Hematopoietic multipotent progenitor cell treated with erythropoietin and hydrocortisone succinate and interleukin-3 and kit ligand, for 17 days (in vitro differentiated cells): ENCODE results near the gene FAM120B.

Source experiments
- DNase-seq: peaks from one replicate; pipeline ENCODE4 v3.0.0-alpha.2; 2015; ENCODE audit warnings: low spot score

The FAM120B gene

DNA sequence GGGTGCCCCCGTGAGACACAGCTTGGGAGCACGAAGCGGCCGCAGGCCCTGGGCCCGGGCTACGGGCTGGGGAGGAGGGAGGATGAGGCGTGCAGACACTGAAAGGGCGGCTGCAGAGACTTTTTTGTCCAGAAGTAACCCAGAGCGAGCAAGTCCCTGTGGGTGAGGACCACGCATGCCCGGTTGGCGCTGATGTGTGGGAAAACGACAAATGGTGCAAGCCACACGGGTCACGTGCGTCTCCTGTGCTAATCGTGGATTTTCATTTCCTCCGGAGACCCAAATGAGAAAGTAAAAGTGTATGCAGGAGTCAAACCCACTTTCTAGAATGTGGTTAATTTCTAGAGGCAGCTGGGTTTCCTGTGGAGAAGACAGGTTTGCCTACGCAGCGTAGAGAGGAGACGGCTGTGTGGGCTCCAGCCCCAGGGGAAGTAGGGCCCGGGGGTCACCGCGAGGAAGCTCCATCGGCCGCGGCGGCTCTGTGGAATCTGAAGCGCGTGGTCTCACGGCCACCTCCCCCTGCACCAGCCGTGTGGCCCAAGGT, 34.7 kb upstream of the FAM120B start:
- DNase-seq = no peak

DNA sequence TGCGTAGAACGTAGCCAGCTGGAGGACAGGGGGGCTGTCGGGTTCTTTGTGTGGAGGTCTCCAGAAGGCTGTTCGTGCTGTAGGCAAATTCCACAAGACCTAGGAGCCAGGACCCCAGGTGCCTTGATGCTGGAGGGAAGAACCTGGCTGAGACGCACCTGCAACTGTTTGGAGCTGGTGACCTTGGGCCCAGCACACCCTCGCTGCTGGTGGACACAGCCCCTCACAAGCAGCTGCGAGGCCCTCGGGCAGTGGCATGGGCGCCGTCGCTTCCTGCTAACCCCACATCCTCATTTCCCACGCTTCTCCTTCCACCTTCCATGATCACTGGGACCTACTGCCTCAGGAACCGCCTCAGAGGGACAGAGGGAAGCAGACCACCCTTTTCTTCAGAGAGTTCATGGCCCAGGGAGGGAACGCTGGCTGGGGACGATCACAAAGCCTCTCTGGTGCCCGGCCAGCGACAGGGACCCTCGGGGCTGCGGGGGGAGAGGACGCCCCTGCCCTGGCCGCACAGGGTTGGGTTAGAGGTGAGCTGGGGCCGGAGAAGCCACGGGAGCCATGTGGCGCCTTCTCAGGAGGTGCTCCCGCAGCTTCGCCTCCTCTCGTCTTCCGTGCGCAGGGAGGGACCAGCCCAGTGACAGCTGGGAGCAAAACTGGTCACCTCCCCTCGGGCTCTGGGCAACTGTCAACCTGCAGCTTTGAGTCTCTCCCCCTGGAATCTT, 34.1 kb upstream of the FAM120B start:
- no peak for DNase-seq

DNA sequence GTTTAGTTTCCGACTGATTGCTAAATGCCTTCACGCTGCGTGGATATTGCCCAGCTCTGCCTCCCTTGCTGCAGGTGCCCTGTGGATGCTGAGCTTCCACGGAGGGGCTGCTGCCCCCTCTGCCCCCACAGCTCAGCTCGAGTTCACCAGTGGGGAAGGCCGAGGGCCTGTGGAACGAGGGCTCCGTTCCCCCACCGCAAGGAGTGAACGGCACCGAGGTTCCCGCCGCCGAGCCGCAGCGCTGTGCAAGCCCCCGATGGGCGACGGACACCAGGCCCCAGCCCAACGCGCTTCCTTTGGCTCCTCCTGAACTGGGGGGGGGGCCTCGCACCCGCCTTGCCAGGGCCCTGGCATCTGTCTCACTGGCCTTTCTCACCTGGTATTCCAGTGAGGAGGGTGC, 33.4 kb upstream of the FAM120B start:
- no peak for DNase-seq

DNA sequence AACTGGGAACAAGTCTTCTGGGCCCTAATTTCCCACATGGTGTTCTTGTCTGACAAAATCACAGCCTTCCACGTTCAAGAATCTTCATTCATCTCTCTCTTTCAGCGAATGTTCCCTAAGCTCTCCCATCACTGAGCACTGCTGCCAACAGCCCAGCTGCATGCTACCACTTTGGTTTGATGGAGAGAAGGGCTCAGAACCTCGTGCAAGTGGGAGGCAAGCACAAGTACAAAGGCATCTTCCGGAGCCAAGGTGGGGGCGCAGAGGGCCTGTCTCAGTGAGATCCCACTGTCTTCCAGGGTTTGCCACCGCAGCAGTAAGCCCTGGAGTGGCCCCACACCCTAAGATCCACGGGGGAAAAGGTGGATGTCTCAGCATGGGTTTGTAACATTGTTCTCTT, 32.9 kb upstream of the FAM120B start:
- DNase-seq = no peak

DNA sequence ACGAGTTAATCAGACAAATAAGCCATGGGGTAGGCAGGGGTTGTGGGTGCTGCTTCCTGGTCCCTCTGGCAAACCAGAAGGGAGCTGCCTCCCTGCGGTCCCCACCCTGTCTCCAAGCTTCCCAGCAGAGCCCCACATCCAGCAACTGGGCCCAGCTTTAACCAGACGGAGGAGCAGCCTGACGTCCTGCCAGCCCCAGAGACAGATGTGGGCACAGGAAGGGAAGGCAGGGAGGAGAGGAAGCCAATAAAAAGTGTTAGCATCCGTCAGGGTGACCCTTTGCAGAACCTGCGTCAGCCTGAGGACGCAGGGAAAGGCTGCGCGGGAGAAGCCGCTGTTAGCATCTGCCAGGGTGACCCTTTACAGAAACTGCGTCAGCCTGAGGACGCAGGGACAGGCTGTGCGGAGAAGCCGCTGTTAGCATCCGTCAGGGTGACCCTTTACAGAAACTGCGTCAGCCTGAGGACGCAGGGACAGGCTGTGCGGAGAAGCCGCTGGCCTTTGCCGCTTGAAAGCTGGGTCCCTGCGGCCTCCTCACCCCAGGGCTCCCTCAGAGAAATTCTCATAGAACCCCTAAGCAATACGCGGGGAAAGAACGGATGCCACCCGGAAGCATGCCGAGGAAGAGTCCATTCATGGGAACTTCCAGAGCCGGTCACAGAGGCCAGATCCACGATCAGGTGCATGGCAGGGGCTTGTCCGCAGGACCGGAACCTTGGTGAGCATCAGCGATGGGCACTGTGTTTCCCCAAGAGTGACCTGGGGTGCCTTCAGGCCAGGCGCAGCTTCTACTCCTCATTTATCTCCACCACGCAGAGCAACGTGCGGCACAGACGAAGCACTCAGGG, 31.6 kb upstream of the FAM120B start:
- DNase-seq = no peak

DNA sequence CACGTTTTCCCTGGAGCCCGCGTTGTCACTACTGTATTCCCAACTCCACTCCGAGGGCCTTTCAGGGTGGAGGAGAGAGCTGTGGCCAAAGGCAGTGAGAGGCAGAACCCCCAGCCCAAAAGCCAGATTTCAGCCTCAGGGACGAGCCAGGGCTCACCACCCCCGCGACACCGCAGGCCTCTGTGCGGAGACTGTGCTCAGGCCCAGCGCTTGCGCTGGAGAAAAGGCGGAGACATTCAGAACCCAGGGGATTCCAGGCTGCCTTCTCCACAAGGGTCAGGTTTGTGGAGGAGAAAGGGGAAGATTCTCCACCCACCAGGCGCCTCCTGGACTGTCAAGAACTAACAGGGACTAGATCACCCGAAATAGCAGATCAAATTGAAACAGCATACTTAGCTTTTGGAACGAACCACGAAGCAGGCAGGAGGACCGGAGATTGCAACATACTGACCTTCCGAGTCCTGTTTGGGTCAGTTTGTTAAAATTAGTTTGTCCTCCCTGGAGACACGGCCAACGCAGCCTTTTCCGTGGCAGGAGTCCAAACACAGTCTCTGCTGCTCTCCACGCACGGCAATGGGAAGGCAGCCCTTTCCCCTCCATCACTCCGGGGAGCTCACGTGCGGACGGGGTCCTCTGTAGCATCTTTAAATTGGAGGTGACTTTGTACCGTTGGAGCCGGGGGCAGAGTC, 30.0 kb upstream of the FAM120B start:
- DNase-seq = no peak

DNA sequence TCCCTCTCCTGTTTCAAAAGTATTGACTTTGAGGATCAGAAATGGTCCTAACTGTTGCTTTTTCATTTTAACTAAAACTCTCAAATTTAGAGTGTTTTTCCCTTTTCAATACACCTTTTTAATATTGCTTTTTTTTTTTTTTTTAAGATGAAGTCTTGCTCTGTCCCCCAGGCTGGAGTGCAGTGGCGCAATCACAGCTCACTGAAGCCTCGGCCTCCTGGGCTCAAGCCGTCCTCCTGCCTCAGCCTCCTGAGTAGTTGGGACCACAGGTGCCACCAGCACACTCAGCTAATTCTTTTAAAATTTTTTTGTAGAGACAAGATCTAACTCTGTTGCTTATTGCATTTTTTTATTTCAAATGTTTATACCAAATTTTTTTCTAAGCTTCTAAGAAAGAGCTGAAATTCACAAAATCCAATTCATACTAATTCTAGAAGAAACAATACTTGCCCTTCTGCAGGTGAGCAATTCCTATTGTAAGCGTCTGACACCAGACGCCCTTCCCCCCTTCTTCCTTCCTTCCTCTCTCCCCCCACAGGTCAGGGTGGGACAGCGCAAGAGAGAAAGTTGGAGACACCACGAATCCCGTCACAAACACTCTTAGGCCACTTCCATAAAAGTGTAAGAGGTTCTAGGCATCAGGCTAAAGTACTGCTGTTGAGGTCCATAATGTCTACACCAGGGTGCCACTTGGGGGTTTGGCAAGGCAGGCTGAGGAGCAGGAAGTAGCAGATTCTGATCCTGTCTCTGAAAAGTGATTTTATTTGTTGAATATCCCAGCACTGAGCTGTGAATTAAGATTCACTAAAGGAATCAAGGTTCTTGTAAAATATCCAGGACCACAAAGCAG, 28.4 kb upstream of the FAM120B start:
- no peak for DNase-seq

DNA sequence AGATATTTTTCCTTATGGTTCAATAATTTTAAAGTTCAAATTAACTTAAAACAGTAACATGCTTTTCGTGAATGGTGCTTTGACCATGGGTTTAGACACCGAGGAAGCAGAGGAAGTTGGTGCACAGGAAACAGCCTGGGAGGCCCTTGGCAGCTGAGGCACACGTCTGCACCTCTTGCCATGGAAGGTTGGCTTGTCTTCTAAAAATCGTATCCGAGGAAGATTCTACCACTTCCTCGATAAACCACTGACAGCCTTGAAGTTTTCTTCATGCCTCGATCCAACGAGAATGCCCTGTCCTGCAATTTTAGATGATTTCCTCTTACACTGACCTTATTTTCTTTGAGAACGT, 27.8 kb upstream of the FAM120B start:
- no peak for DNase-seq

DNA sequence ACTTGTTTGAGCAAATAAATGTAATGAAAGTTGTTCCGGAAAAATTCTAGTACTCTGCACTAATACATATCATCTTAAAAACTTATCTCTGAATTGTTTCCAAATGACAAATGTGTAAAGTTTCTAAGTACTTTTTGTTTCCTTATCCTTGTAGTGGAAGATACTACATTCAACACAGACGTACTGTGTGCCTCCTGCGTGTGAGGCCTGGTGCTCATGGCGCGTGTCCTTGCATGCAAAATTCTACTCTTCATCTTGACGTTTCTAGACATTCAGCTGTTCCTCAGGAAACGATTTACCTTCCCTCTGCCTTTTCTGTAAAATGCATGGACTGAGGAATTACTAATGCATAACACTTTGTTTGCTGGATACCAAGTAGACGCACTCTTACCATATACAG, 27.1 kb upstream of the FAM120B start:
- DNase-seq = no peak

DNA sequence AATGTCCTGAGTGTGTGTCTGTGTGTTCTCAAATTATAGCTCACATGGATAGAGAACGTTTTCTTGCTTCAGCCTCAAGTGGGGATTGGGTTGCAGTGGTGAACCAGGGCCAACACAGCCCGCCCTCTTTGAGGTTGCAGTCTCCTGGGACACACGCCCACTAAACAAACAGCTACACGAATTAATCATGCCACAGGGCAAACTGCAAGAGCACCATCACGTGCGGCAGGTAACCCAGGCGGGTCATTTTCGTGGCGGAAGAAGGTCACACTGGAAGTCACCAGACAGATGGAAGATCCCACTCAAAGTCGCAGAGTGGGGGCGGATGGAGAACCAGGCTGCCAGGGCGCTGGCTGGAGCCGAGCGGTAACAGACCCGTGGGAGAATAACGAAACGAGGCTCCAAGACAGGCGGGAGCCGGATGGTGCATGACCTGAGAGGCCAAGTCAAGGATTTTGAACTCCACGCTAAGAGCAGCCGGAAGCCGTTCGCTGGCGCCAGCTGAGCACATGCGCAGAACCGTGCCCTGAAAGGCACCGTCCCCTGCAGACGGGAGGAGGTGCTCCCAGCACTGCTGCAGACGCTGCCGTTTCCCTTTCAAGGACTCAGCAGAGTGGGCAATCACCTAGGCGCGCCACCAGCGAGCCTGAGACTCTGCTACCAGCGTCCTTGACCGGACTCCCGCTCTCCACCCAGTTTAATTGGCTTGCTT, 26.4 kb upstream of the FAM120B start:
- DNase-seq = no peak

DNA sequence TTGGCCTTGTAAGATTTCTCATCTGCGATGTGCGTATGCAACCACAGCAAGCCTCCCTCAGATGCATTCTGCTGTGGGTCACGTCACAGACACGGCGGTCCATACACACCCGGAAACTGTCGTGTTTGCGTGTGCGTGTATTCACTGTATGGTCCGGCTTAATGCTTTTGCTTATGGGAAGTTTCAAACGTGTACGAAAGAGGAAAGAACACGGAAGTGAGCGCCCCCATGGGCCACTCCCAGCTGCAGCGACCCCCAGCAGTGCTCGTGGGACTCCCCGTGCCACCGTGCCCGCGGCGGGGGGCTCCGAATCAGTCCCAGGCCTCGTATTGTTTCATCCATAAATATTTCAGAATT, 25.9 kb upstream of the FAM120B start:
- DNase-seq = no peak

DNA sequence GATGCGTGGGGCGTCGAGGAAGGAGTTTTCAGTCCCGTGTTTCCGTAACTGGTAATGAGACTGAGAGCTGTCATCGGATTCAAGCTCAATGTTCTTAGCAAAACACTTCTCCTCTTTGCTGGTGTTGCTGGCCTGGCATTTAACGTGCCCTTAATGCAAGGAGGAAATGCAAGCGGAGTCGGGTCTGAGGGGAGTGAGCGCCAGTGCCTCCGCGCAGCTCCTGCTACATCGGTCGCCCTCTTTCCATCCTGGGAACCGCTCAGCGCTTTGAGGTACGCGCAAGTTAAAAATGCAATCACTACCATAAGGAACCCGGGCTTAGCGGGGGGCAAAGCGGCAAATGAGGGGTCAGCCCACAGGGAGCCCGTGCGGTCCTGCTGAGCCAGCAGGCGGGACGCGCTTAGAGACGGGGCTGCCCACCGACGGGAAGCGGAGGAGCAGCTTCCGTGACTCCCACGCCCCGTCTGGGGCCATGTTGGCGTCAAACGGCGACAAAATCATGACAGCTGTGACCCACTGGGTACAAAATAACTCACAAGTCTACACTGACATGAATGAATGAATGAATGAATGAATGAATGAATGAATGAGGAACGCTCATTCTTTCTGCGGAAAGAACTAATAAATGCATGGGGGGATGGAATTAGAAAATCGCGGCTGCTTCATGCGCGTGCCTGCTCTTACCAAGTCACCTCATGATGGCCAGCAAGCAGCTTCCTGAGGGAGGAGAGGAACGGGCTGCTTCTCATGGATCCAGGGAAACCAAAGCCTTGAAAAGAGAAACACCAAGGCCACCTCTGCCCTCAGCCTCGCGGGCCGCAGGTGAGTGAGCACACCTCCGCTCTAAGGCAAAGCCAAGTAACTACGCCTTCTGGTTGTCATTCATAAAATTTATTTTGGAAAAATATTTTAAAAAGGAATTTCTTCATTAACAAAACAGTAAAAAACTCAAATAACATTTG, 24.9 kb upstream of the FAM120B start:
- DNase-seq = no peak

DNA sequence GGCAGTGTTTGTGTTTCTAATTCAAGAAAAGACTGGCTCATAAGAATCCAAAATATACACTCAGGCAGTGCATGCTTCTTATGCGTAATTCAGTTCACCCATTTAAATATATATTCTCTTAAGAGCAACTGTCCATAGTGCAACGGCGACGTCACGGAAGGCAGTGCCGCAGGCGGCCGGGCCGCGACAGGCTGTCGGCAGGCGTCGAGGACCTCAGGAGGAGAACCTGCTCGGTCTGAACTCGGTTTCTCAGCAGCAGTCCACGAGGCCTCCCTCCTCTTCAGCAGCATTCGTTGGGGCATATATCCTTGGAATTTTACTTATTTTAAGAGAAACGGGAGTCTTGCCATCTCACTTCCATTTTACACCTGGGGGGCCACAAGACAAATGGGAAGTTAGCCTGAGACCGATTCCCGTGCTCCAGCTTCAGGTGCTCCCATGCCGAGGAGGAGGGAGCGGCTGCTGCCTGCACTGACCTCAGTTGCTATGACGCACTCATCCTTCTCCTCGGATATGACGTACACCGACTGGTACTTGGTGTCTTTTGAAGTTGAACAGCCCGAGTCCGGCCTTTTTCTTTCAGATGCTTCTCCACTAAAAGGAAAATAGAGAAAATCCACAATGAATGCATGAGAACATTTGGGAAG, 23.9 kb upstream of the FAM120B start:
- no peak for DNase-seq

DNA sequence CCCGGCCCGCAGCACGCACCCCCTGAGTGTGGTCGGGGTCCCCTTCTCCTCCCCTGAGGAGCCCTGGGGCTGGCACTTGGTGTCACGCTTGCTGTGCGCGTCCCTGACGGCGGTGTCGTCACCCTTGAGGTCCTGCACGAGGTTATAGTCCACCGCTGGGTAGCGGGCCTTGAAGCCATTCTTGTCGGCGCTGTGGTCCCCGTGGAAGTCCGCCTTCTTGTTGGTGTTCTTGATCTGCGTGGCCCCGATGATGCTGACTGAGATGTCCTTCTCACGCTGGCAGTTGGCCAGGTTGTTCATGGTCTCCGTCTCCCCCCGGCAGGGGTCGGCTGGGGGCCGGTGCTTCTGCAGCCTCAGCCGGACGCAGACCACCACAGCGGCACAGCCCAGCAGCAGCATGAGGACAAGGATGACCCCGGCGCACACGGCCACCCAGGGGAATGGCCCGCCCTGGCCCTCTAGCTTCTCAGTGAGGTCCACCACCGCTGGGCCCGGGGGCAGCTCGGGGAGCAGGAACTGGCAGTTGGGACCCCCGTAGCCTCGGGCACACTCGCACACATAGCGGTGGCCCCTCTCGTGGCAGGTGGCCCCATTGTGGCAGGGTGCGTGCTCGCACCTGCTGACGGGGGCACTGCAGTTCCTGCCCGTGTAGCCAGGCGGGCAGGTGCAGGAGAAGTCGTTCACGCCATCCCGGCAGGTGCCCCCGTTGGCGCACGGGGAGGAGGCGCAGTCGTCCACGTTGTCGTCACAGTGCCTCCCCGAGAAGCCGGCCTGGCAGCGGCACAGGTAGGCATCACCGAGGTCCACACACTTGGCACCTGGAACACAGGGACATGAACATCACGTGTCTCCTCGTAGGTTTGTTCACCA, 23.1 kb upstream of the FAM120B start:
- no peak for DNase-seq

DNA sequence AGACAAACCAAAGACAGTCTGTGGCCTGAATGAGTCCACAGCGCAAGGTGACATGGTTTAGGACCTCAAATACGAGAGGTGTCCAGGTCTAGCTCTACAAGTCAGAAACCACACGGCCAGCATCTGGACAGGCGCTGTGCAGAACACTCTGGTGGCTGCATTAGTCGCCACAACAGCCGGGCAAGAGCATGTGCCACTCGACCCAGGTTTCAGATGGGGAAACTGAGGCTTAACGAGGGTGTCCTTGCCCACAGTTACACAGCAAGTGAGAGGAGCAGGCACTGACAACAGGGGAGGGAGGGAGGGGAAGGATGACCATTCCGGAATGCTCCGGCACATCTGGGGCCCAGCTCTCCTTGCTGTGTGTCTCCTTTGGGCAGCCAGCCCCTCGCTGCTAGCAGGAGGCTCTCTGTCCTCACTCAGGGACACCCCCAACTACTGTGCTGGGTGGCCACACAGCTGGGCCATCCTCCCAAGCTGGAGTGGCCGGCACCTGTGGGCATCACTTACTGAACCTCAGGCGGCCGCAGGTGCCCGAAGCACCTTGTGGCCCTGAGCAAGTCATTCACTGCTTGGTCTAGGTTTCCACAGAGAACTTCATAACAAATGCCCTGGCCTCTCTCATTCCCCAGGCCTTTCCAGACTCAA, 22.3 kb upstream of the FAM120B start:
- no peak for DNase-seq

DNA sequence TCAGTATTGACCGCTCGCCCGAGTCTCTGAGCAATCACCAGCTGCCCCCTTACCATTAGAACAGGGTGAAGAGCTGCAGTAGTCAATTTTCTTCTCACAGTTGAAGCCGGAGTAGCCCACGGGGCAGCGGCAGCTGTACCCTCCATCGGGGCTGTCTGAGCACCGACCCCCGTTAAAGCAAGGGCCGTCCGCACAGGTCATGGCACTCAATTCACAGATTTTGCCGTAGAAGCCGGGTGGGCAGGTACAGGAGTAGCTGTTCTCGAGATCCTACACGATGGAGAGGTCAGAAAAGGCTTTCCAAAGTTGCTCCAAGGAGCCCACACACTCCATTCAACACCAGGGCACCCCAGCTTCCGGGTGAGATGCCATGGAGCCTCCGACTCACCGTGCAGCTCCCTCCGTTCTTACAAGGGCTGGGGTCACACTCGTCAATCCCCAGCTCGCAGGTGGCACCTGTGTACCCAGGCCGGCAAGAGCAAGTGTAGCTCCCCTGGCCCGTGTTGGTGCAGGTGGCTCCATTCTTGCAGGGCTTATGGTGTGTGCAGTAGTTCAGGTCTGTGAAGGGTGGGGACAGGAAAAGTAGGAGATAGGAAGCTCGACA, 21.6 kb upstream of the FAM120B start:
- no peak for DNase-seq

DNA sequence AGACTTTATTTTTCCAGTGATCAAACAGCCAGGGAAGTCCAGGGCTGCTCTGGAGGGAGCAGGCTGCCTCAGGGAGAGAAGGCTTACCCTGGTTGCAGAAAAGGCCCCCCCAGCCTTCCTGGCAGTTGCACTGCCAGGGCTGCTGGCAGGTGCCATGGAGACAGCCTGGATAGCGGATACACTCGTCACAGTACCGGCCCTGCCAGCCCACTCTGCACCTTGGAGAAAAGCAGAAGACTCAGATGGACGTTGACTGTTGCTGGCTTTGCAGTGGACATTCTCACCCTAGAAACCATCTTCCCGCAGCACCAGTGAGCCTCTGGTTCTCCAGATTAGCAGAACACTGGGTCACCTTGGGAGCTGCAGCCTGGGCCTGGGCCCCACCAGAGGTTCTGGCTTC, 21.1 kb upstream of the FAM120B start:
- DNase-seq = no peak
